Tibial artery (tissue), 4 donors: ENCODE data around the gene APCDD1L.

Experiments
- DNase-seq, 2 donors: peaks; one replicate each; pipeline ENCODE4 v3.0.0-alpha.2; 2019
- H3K27ac ChIP-seq, 2 donors: fragments of 200-600 bp; sonication (generic) in 1 of 2; 1 replicate in 1 of 2; 2 replicates in 1 of 2; pipeline ENCODE4 v1.5.1; 2018 to 2019; ENCODE audit warnings: mild to moderate bottlenecking in 1 of 2
- H3K27me3 ChIP-seq, 2 donors: fragments of 200-600 bp; sonication (generic) in 1 of 2; one replicate each; pipeline versions ENCODE4 v1.5.1 to v1.6.0; 2016 to 2019
- H3K36me3 ChIP-seq, 3 donors: fragments of 200-600 bp; sonication (generic) in 2 of 3; one replicate each; pipeline ENCODE4 v1.5.1; 2016 to 2019; ENCODE audit warnings: mild to moderate bottlenecking in 2 of 3
- H3K4me1 ChIP-seq, 4 donors: fragments of 200-600 bp; sonication (generic) in 2 of 4; 1 replicate in 3 of 4; 2 replicates in 1 of 4; pipeline ENCODE4 v1.5.1; 2016 to 2019
- H3K4me3 ChIP-seq, 2 donors: fragments of 200-600 bp; sonication (generic) in 1 of 2; 1 replicate in 1 of 2; 2 replicates in 1 of 2; pipeline ENCODE4 v1.5.1; 2018 to 2019; ENCODE audit warnings: mild to moderate bottlenecking in 2 of 2
- H3K9me3 ChIP-seq, 3 donors: fragments of 200-600 bp; sonication (generic) in 1 of 3; one replicate each; pipeline ENCODE4 v1.5.1; 2016 to 2019
- CTCF ChIP-seq, 2 experiments: fragments of 200-600 bp in 1 of 2; fragments of 450-650 bp in 1 of 2; IDR thresholded peaks; one replicate each; pipeline ENCODE4 v1.5.1; 2017 to 2019; ENCODE audit warnings: antibody characterized with exemption in 2 of 2, mild to moderate bottlenecking in 1 of 2, moderate library complexity in 1 of 2
- intact Hi-C: fragments of 100-400 bp; cut with DNase I; formaldehyde crosslinking; loops from one replicate; pipeline ENCODE4 v1.15.0; 2023; ENCODE audit warnings: low total_unique reads

APCDD1L gene

GRCh38 chr20:58467572-58468527, 47.3 kb downstream of the APCDD1L start:
- Histone ChIP-seq H3K27ac (no peak overlapping the region), H3K36me3 (no peaks in the 10 kb centered on the region), H3K4me3 (no peak overlapping the region), H3K27me3 (no peaks in the 10 kb centered on the region), H3K4me1 (no peaks in the 10 kb centered on the region), H3K9me3 (no peaks in the 10 kb centered on the region)
- intact Hi-C loops, result no loop called here
- no peak for DNase-seq
- TF ChIP-seq CTCF (IDR thresholded peaks at IDR 0.05), result no peak

DNA sequence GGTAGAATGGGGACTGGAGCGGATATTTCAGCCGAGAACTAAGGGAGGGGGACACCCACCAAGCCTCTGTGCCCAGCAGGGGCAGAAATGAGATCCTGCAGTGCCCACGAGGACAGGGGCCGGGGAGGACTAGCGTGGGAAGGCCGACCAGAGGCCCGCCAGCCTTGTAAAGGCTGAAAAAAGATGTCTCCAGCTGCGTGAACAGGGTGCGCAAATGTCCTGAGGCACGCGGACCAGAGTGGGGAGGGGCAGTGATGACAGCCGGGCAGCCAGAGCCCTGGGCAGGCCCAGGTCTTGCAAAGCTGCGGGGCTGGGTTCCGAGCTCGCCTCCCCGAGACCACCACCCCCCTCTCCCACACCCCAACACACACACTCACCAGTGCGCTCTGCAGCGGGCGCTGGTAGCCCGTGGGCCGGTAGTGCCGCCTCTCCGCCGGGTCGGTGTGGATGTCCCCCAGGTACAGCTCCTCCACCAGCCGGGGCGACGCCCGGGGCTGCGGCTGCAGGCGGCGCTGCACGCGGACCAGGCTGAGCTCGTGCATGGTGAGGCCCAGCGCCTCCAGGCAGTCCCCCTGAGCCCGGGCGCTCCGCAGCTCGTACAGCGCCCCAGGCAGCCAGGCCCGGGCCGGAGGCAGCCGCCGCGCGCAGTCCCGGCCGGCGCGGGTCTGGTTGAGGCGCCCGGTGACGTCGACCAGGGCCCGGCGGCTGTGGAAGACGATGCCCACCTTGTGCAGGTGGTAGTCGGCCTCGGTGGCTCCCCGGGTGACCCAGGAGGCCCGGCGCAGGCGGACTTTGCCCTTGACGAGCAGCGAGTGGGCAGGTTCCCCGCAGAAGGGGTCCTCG, 48.2 kb downstream of the APCDD1L start:
- H3K4me1 ChIP-seq, result no peaks in the 10 kb centered on the region
- H3K27me3 ChIP-seq, result no peaks in the 10 kb centered on the region
- H3K4me3 ChIP-seq, result no peak overlapping the region
- H3K36me3 ChIP-seq, result no peaks in the 10 kb centered on the region
- intact Hi-C loops, result no loop called here
- H3K27ac ChIP-seq, result no peak overlapping the region
- no peak for DNase-seq
- TF ChIP-seq CTCF (IDR thresholded peaks at IDR 0.05), result no peak
- H3K9me3 ChIP-seq, result no peaks in the 10 kb centered on the region

GRCh38 chr20:58466095-58466708, 49.0 kb downstream of the APCDD1L start:
- Histone ChIP-seq H3K27me3 (no peaks in the 10 kb centered on the region), H3K36me3 (no peaks in the 10 kb centered on the region), H3K4me3 (no peak overlapping the region), H3K4me1 (no peaks in the 10 kb centered on the region), H3K27ac (no peak overlapping the region), H3K9me3 (no peaks in the 10 kb centered on the region)
- no peak for DNase-seq
- intact Hi-C loops, result no loop called here
- no peak for TF ChIP-seq CTCF (IDR thresholded peaks at IDR 0.05)

- intact Hi-C loops, result no loop called here
- H3K4me3 ChIP-seq, result no peak overlapping the region
- H3K27ac ChIP-seq, result no peak overlapping the region
- H3K27me3 ChIP-seq, result no peaks in the 10 kb centered on the region
- no peaks in the 10 kb centered on the region for H3K4me1 ChIP-seq
- no peaks in the 10 kb centered on the region for H3K36me3 ChIP-seq
- H3K9me3 ChIP-seq, result no peaks in the 10 kb centered on the region
- no peak for TF ChIP-seq CTCF (IDR thresholded peaks at IDR 0.05)
- no peak for DNase-seq
Measured at GRCh38 chr20:58464838-58465237, 50.4 kb downstream of the APCDD1L start.

- Histone ChIP-seq H3K4me1 (no peaks in the 10 kb centered on the region), H3K9me3 (no peaks in the 10 kb centered on the region), H3K4me3 (no peak overlapping the region), H3K27me3 (no peaks in the 10 kb centered on the region), H3K27ac (no peak overlapping the region), H3K36me3 (no peaks in the 10 kb centered on the region)
- no peak for TF ChIP-seq CTCF (IDR thresholded peaks at IDR 0.05)
- no peak for DNase-seq
- intact Hi-C loops, result no loop called here
Measured at GRCh38 chr20:58463256-58463655, 51.9 kb downstream of the APCDD1L start.
